GM04503 (cell line): Measurements from ENCODE around the gene POLR2M.

Experiments used
- DNase-seq: peaks from one replicate; pipeline ENCODE4 v3.0.0-alpha.2; 2012; ENCODE audit warnings: low read depth

The POLR2M gene

DNA sequence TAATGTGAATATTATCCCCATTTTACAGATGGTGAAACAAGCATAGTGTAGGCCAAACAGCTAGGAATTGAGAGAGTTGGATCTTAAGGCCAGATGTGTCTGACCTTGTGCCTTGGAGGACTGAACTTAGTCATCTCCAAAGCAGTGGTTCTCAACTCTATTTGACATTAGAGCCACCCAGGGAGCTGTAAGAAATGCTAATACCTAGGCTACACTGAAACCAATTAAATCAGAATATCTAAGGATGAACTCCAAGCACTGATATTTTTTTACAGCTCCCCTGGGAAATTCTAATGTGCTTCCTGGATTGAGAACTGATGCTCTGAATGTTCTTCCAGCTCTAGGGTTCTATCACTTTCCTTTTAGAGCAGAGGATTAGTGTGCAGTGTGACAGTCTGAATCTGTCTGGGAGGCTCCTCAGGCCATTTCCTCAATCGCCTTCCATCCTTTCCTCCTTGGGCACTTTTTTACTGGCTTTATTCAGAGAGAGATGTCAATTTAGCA is 32.3 kb downstream of the POLR2M start:
- no peak for DNase-seq

DNA sequence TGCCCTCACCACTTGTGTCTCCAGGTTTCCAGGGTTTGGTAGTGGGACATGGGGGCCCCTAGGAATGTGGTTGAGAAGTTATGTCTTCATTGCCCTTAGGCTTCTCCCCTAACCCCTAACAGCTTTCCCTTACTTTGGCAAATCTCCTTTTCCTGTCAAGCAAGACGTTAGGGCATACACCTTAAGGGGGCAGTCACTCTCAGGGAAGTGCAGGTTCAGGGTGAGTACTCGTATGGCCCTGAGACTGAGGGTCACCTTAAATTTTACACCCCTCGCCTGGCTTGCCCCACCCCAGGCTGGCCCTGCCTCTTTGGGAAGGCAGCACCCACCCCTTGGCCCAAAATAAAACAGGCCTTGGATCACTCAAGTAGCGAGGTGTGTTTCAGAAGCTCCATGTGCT is 33.5 kb downstream of the POLR2M start:
- DNase-seq, result no peak

- no peak for DNase-seq
Observed at GRCh38 chr15:57741089-57741488, 34.6 kb downstream of the POLR2M start.

- DNase-seq, result no peak
Observed at GRCh38 chr15:57743424-57743823, 36.9 kb downstream of the POLR2M start.

GRCh38 chr15:57746786-57747185 is 40.3 kb downstream of the POLR2M start:
- DNase-seq, result no peak

DNA sequence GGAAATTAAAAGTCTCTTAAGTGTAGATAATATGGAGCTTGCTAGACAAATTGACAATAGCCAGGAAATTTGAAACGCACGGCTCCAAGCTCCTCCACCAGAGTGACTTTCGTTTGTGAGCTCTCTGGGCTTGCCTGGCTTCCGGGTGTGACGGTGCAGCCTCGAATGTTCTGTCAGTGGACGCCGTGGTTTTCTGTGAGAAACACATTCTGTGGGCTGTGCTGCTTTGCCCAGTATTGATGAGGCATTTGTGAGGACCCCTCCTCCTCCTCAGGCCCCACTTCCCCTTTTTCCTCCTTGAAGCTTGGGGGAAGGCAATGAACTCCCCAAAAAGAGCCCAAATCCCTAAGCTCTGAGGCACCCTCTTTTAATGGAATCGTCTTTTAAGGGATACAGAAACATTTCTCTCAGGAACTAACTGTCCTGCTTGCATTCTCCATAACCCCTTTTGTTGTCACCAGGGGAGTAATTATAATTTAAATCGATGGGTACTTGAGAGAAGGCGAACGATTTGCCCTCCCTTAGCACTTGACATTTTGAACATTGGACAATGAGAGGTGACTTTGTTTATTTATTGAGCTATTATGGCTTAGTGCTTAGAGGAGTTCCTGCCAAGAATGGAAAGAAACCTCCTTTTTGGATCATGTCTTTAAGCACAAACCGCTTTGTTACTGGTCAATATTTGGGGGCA is 40.8 kb downstream of the POLR2M start:
- no peak for DNase-seq

DNA sequence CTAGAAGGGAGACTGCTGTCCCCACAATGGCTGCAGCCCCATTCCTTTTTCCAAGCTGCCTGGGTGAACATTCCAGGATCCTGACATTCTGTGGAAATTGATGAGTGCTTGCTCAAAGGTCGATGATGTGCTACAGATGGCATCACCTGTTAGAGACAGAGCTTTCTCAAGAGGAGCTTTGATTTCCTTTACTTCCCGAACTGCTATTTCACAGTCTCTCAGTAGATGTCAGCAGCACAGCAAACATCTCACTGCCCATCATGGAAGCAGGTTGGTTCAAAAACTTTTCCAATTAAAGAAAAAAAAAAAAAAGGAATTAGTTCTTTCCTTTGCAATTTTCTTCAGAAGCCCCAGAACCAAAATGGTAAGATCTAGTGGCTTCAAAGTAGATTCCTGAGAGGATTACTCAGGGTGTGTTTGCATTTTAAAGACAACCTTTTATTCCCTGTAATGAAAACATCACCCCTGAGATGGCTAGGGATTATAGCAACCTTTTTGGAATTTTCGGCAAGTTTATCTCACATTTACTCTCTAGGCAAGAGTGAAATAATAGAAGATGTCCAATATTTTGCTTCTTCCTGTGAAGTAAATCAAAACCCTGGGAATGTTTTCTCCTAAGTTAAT is 44.8 kb downstream of the POLR2M start:
- no peak for DNase-seq

- DNase-seq, result no peak
Observed at GRCh38 chr15:57752436-57752835, 45.9 kb downstream of the POLR2M start.

- DNase-seq, result no peak
Observed at GRCh38 chr15:57752840-57753239, 46.3 kb downstream of the POLR2M start.

- no peak for DNase-seq
Observed at GRCh38 chr15:57756466-57756865, 50.0 kb downstream of the POLR2M start.

DNA sequence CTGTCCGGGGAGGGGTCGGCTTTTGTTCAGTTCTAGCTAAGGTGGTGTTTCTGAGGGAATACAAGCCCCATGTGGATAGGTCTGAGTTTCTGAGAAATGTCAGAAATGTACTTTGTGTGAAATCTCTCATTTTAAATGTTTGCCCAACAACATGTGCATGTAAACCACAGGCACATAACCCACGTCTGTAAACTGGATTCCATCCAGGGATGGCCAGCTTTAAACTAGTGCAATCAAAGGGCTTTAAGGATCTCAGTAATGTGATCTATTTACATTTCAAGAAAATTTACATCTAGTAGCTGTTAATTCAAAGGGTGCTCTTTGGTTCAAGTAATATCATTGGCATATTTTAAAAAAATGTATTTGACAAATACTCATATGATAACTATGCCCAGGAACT is 52.0 kb downstream of the POLR2M start:
- DNase-seq, result no peak

- no peak for DNase-seq
Observed at GRCh38 chr15:57761562-57761961, 55.0 kb downstream of the POLR2M start.

GRCh38 chr15:57762302-57762701 is 55.8 kb downstream of the POLR2M start:
- DNase-seq, result no peak

DNA sequence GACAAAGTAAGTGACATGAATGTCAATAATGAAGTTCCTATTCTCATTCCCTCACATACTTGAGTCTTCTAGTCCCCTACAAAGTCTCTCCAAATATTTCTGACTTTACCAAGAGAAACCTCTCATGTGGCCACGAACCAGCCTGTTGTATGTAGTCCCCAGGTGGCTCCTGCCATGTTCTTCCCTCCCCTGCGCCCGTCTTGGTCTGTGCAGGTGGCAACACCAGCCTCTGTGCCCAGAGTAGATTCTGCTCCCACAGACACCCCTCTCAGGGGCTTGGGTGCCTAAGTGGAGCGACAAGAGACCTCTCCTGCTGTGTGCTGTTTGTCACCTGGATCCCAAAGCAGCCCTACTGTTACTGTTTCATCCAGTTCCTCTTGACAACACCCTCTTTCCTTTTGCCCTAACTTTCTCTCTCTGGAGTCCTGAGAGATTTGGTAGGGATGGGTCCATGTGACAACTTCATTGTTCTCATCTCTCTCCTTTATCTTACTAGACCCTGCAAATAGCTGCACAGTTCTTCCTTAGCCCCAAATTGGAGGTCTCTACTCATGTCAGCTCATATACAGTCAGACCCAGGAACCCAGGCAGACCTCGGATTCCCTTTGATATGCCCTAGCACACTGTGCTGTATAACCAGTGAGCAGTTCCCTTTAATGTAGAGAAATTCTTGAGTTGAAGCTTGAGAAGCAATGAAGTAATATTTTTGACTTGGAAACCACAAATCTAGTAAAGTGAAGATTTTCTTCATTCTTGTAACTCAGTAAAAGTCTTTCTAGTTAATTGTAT is 56.9 kb downstream of the POLR2M start:
- DNase-seq, result no peak
